K562 (cell line): ENCODE results near the gene FBXO15. TPM values are rescaled to one million over a fixed set of nuclear protein-coding genes. Genes with fewer than 3 reads are reported as not detected.

Experiments used
- BHLHE40 ChIP-seq: IDR thresholded peaks from 2 replicates; pipeline ENCODE4 v1.6.1; 2011; ENCODE audit warnings: low read length, improper control_type of control experiment
- CREM ChIP-seq: IDR thresholded peaks from 2 replicates; pipeline ENCODE4 v1.6.1; 2014; ENCODE audit warnings: antibody characterized with exemption, low read depth
- FOXJ3 ChIP-seq: sonication (generic); formaldehyde crosslinking; IDR thresholded peaks from 2 replicates; pipeline ENCODE4 v1.4.0; 2020; ENCODE audit warnings: mild to moderate bottlenecking, missing genetic modification reagents
- HDAC8 ChIP-seq: fragments of 450-650 bp; IDR thresholded peaks from 2 replicates; pipeline ENCODE4 v1.6.1; 2016; ENCODE audit warnings: mild to moderate bottlenecking, missing genetic modification characterization, moderate library complexity, missing compliant biosample characterization
- HMGN3 ChIP-seq: IDR thresholded peaks from 2 replicates; pipeline ENCODE4 v1.6.1; 2011; ENCODE audit warnings: borderline replicate concordance, low read depth, mild to moderate bottlenecking, mixed read lengths, low read length; ENCODE audit not compliant: insufficient read length; ENCODE audit errors: extremely low read depth
- KLF1 ChIP-seq: fragments of 450-650 bp; IDR thresholded peaks from 2 replicates; pipeline ENCODE4 v1.6.1; 2016; ENCODE audit warnings: missing genetic modification characterization, missing compliant biosample characterization
- MTA3 ChIP-seq: fragments of 450-650 bp; formaldehyde crosslinking; IDR thresholded peaks from 2 replicates; pipeline ENCODE4 v1.6.1; 2017; ENCODE audit warnings: mild to moderate bottlenecking, borderline replicate concordance
- PML ChIP-seq: IDR thresholded peaks from 2 replicates; pipeline ENCODE4 v1.6.1; 2012; ENCODE audit warnings: low read length, inconsistent platforms
- RAD21 ChIP-seq, 2 experiments: fragments of 250-450 bp in 1 of 2; fragments of 450-650 bp in 1 of 2; sonication (Bioruptor Pico) in 1 of 2; formaldehyde crosslinking in 1 of 2; IDR thresholded peaks in 1 of 2; conservative IDR thresholded peaks in 1 of 2; 2 replicates each; pipeline versions ENCODE4 v1.4.0 to v1.8.0; 2020 to 2022; ENCODE audit warnings: mild to moderate bottlenecking in 2 of 2, moderate library complexity in 1 of 2
- SRSF9 ChIP-seq: fragments of 200-400 bp; formaldehyde crosslinking; IDR thresholded peaks from 2 replicates; pipeline ENCODE4 v1.6.1; 2017; ENCODE audit warnings: low read depth, low read length, borderline replicate concordance
- SUPT5H ChIP-seq: fragments of 450-650 bp; IDR thresholded peaks from 2 replicates; pipeline ENCODE4 v1.6.1; 2016
- TAL1 ChIP-seq: fragments of 450-650 bp; IDR thresholded peaks from 2 replicates; pipeline ENCODE4 v1.6.1; 2016; ENCODE audit warnings: mild to moderate bottlenecking
- U2AF2 ChIP-seq: fragments of 200-400 bp; formaldehyde crosslinking; optimal IDR thresholded peaks from 2 replicates; pipeline ENCODE3; 2017; ENCODE audit warnings: low read depth, mild to moderate bottlenecking, low read length
- ZNF778 ChIP-seq: fragments of 450-650 bp; formaldehyde crosslinking; IDR thresholded peaks from 2 replicates; pipeline ENCODE4 v1.4.0; 2020; ENCODE audit warnings: mild to moderate bottlenecking, moderate library complexity
- polyA plus RNA-seq, 8 experiments: library from polyadenylated mRNA; depleted of rRNA in 4 of 8; stranded (reverse) in 5 of 8; unstranded in 3 of 8; fragments of >200 nt; fragmentation: Nextera tagmentation in 2 of 8; fragmentation: Illumina TruSeq in 1 of 8; extraction: Ambion mirVana in 2 of 8; extraction: Trizol in 1 of 8; gene quantifications; 2 replicates each; pipeline versions ENCODE4 v1.2.1 to v1.2.3, GENCODE V29; 2011 to 2014; ENCODE audit warnings: inconsistent platforms in 1 of 8, missing spikeins in 1 of 8
- total RNA-seq, 7 experiments: library from RNA; depleted of rRNA in 6 of 7; stranded (reverse); fragments of >200 nt in 6 of 7; fragmentation: Illumina TruSeq in 2 of 7; extraction: Trizol in 2 of 7; gene quantifications; 2 replicates each; pipeline versions ENCODE4 v1.2.1 to v1.2.3, GENCODE V29; 2011 to 2021; ENCODE audit warnings: low replicate concordance in 1 of 7
- TF ChIP-seq, protein P1 (sequence below): fragments of 250-450 bp; sonication (Bioruptor Pico); IDR thresholded peaks from 2 replicates; pipeline ENCODE4 v1.8.0; 2022; ENCODE audit warnings: moderate library complexity, mild to moderate bottlenecking, inconsistent platforms
- TF ChIP-seq, protein P2 (sequence below), 2 experiments: fragments of 450-650 bp in 1 of 2; IDR thresholded peaks; 2 replicates each; pipeline ENCODE4 v1.6.1; 2011 to 2017; ENCODE audit warnings: low read depth in 2 of 2, antibody characterized with exemption in 1 of 2, borderline replicate concordance in 1 of 2, low read length in 1 of 2, mild to moderate bottlenecking in 1 of 2, mixed read lengths in 1 of 2; ENCODE audit not compliant: control insufficient read depth in 1 of 2
- TF ChIP-seq, protein P3 (sequence below): fragments of 250-450 bp; sonication (Bioruptor Pico); IDR thresholded peaks from 2 replicates; pipeline ENCODE4 v1.4.0; 2020; ENCODE audit warnings: mild to moderate bottlenecking
- TF ChIP-seq, protein P4 (sequence below): fragments of 250-450 bp; sonication (Bioruptor Pico); IDR thresholded peaks from 2 replicates; pipeline ENCODE4 v1.4.0; 2020; ENCODE audit warnings: borderline replicate concordance

The FBXO15 gene
- total and polyA plus RNA-seq, 9 of the 15 experiments (the other 6 are each of a cell fraction or from before 2014, with no cell fraction given) = 0.07 to 0.43 (median 0.27) TPM; not detected in 1

DNA sequence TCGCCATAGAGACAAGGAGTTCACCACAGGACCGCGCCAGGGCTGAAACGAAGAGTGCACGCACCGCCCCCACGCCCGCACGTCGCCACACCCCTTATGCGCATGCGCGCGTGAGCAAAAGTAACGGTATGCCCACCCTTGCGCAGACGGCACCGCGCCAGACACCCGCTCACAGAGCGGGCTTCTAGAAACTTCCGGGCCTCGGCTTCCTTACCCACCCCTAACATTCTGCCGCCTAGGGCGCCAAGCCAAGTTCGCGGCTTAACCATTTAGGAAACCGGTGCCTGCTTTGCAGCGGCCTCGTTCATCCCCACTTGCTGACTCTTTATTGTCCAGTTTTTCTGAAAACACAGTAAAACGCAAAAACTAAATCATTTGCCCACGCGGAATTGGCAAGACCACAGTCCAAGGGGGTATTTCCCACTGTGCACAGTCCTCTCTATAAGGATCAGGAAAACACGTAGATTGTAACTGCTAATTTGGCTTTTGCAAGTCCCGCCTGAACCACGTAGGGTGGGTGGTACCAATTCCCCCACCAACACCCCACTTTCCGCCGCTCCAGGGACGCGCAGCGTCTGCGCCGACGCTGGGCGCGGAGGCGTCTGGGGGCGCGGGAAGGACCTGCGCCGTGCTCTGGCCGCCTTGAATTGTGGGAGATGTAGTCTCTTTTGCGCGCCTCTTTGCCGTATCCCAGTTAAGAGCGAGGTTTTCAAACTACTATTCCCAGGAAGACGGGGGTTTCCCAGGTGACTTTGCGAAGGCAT lies at the start of gene FBXO15, which contains the start of gene TIMM21 (continued):
- peak; percentile 99 for TF ChIP-seq KLF1 (tag)
- no peak for TF ChIP-seq FOXJ3 (CRISPR knock-in tag)
- peak; percentile 67 for TF ChIP-seq BHLHE40
- TF ChIP-seq HDAC8 (tag) = no peak
- TF ChIP-seq, protein P1, sequence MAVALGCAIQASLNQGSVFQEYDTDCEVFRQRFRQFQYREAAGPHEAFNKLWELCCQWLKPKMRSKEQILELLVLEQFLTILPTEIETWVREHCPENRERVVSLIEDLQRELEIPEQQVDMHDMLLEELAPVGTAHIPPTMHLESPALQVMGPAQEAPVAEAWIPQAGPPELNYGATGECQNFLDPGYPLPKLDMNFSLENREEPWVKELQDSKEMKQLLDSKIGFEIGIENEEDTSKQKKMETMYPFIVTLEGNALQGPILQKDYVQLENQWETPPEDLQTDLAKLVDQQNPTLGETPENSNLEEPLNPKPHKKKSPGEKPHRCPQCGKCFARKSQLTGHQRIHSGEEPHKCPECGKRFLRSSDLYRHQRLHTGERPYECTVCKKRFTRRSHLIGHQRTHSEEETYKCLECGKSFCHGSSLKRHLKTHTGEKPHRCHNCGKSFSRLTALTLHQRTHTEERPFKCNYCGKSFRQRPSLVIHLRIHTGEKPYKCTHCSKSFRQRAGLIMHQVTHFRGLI = no peak
- peak; percentile 75 for TF ChIP-seq HMGN3
- no peak for TF ChIP-seq SRSF9
- no peak for TF ChIP-seq U2AF2
- TF ChIP-seq TAL1 = no peak
- TF ChIP-seq MTA3 = no peak
- TF ChIP-seq, protein P2, sequence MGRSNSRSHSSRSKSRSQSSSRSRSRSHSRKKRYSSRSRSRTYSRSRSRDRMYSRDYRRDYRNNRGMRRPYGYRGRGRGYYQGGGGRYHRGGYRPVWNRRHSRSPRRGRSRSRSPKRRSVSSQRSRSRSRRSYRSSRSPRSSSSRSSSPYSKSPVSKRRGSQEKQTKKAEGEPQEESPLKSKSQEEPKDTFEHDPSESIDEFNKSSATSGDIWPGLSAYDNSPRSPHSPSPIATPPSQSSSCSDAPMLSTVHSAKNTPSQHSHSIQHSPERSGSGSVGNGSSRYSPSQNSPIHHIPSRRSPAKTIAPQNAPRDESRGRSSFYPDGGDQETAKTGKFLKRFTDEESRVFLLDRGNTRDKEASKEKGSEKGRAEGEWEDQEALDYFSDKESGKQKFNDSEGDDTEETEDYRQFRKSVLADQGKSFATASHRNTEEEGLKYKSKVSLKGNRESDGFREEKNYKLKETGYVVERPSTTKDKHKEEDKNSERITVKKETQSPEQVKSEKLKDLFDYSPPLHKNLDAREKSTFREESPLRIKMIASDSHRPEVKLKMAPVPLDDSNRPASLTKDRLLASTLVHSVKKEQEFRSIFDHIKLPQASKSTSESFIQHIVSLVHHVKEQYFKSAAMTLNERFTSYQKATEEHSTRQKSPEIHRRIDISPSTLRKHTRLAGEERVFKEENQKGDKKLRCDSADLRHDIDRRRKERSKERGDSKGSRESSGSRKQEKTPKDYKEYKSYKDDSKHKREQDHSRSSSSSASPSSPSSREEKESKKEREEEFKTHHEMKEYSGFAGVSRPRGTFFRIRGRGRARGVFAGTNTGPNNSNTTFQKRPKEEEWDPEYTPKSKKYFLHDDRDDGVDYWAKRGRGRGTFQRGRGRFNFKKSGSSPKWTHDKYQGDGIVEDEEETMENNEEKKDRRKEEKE (IDR thresholded peaks at IDR 0.05; ENCODE audit: borderline replicate concordance in 1 of 2, control insufficient read depth in 1 of 2, low read depth in 2 of 2, low read length in 1 of 2) = no peak
- TF ChIP-seq, protein P3, sequence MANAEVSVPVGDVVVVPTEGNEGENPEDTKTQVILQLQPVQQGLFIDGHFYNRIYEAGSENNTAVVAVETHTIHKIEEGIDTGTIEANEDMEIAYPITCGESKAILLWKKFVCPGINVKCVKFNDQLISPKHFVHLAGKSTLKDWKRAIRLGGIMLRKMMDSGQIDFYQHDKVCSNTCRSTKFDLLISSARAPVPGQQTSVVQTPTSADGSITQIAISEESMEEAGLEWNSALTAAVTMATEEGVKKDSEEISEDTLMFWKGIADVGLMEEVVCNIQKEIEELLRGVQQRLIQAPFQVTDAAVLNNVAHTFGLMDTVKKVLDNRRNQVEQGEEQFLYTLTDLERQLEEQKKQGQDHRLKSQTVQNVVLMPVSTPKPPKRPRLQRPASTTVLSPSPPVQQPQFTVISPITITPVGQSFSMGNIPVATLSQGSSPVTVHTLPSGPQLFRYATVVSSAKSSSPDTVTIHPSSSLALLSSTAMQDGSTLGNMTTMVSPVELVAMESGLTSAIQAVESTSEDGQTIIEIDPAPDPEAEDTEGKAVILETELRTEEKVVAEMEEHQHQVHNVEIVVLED (CRISPR knock-in tag) = peak; percentile 96
- TF ChIP-seq ZNF778 (CRISPR knock-in tag) = no peak
- TF ChIP-seq CREM = peak; percentile 96
- TF ChIP-seq SUPT5H = peak; percentile 73
- TF ChIP-seq, protein P4, sequence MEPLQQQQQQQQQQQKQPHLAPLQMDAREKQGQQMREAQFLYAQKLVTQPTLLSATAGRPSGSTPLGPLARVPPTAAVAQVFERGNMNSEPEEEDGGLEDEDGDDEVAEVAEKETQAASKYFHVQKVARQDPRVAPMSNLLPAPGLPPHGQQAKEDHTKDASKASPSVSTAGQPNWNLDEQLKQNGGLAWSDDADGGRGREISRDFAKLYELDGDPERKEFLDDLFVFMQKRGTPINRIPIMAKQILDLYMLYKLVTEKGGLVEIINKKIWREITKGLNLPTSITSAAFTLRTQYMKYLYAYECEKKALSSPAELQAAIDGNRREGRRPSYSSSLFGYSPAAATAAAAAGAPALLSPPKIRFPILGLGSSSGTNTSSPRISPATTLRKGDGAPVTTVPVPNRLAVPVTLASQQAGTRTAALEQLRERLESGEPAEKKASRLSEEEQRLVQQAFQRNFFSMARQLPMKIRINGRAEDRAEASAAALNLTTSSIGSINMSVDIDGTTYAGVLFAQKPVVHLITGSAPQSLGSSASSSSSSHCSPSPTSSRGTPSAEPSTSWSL (CRISPR knock-in tag) = no peak
- no peak for TF ChIP-seq RAD21 (CRISPR knock-in tag; conservative IDR thresholded peaks at IDR 0.05 in 1 of 2, IDR thresholded peaks at IDR 0.05 in 1 of 2)
- TF ChIP-seq PML = peak; percentile 80; the same call in 1 of the 2 replicates
